Measurements from ENCODE around the gene STING1.

GRCh38 chr5:139523635-139524445 is 41.3 kb upstream of the STING1 start:
- TF ChIP-seq YY1 (IDR thresholded peaks at IDR 0.05; ENCODE audit: insufficient read depth, insufficient read length) = no peak
- TF ChIP-seq ZNF274 (IDR thresholded peaks at IDR 0.05; ENCODE audit: low read depth, low read length) = no peak

All from NT2/D1 (cell line).